Upper lobe of left lung (tissue), 4 donors: Measurements from ENCODE around the gene NCAPG2.

ENCODE experiments used
- CTCF ChIP-seq, 6 experiments: fragments of 450-650 bp in 4 of 6; fragments of 200-600 bp in 2 of 6; sonication (generic) in 2 of 6; IDR thresholded peaks; one replicate each; pipeline ENCODE4 v1.5.1; 2016 to 2019; ENCODE audit warnings: antibody characterized with exemption in 6 of 6
- POLR2A ChIP-seq, 4 donors: fragments of 450-650 bp; IDR thresholded peaks; one replicate each; pipeline ENCODE4 v1.5.1; 2016 to 2017; ENCODE audit warnings: antibody characterized with exemption in 4 of 4, mild to moderate bottlenecking in 2 of 4
- POLR2AphosphoS5 ChIP-seq, 2 donors: sonication (generic); formaldehyde crosslinking; IDR thresholded peaks; one replicate each; pipeline ENCODE4 v1.5.1; 2017; ENCODE audit warnings: antibody characterized with exemption in 2 of 2

- TF ChIP-seq CTCF (IDR thresholded peaks at IDR 0.05) (no peak), POLR2AphosphoS5 (IDR thresholded peaks at IDR 0.05) (no peak), POLR2A (IDR thresholded peaks at IDR 0.05) (no peak)
Observed at GRCh38 chr7:158707610-158708009, 3.0 kb upstream of the NCAPG2 start.
